A549 (cell line): Measurements from ENCODE around the gene SEMA5A. TPM values are rescaled to one million over a fixed set of nuclear protein-coding genes. Genes with fewer than 3 reads are reported as not detected.

Experiments used
- ATAC-seq, 2 experiments: fragments of 200-7000 bp in 1 of 2; fragments of >200 bp in 1 of 2; cut with Nextera tagmentation in 1 of 2; cut with Tn5 transposase in 1 of 2; 3 replicates each; pipeline versions ENCODE4 v1.8.0 to v1.9.1; 2018 to 2020; ENCODE audit warnings: mild to moderate bottlenecking in 1 of 2, moderate library complexity in 1 of 2
- CTCF ChIA-PET: fragments of 300-600 bp; sonication (Branson Sonifier 250); formaldehyde crosslinking; extraction: SDS; loops from one replicate; lab custom pipeline; 2021; ENCODE audit warnings: antibody characterized with exemption, inconsistent platforms; lab: Yijun Ruan, JAX
- POLR2A ChIA-PET: fragments of 350-600 bp; formaldehyde crosslinking; extraction: SDS; loops from one replicate; lab custom pipeline; 2021; ENCODE audit warnings: antibody characterized with exemption, inconsistent platforms; lab: Yijun Ruan, JAX
- DNase-seq, 2 experiments: peaks; one replicate each; pipeline versions ENCODE4 v3.0.0 to v3.0.0-alpha.2; 2011 to 2016; ENCODE audit warnings: low read depth in 1 of 2, low spot score in 1 of 2
- FAIRE-seq: peaks from 2 replicates; lab custom pipeline; 2011; peaks lifted over from hg19 to GRCh38; lab: Jason Lieb, UNC
- H3K27ac ChIP-seq, 2 experiments: fragments of >200 bp; sonication (Bioruptor Twin); formaldehyde crosslinking; 3 replicates each; pipeline ENCODE4 v1.5.1; 2016 to 2017
- H3K4me1 ChIP-seq: fragments of >200 bp; sonication (Bioruptor Twin); formaldehyde crosslinking; 3 replicates; pipeline ENCODE4 v1.6.1; 2016
- H3K4me2 ChIP-seq: fragments of >200 bp; sonication (Bioruptor Twin); formaldehyde crosslinking; 3 replicates; pipeline ENCODE4 v1.6.1; 2016
- H3K4me3 ChIP-seq: fragments of >200 bp; sonication (Bioruptor Twin); formaldehyde crosslinking; 3 replicates; pipeline ENCODE4 v1.5.1; 2016
- H3K9me3 ChIP-seq: fragments of >200 bp; sonication (Bioruptor Twin); formaldehyde crosslinking; 3 replicates; pipeline ENCODE4 v1.6.1; 2016
- CEBPB ChIP-seq, 2 experiments: fragments of >200 bp in 1 of 2; sonication (Bioruptor Twin) in 1 of 2; formaldehyde crosslinking in 1 of 2; IDR thresholded peaks; 2 replicates each; pipeline ENCODE4 v1.6.1; 2012 to 2016
- EHF ChIP-seq: fragments of 250-450 bp; sonication (Bioruptor Pico); IDR thresholded peaks from 2 replicates; pipeline ENCODE4 v1.5.0; 2020; ENCODE audit warnings: mild to moderate bottlenecking
- EP300 ChIP-seq, 2 experiments: fragments of >200 bp; sonication (Bioruptor Twin); formaldehyde crosslinking; IDR thresholded peaks; 2 replicates in 1 of 2; 3 replicates in 1 of 2; pipeline ENCODE4 v1.6.1; 2016 to 2017
- FOSB ChIP-seq: fragments of 250-450 bp; sonication (Bioruptor Pico); IDR thresholded peaks from 2 replicates; pipeline ENCODE4 v1.5.0; 2020; ENCODE audit warnings: mild to moderate bottlenecking, moderate library complexity
- FOSL2 ChIP-seq, 2 experiments: fragments of 450-650 bp in 1 of 2; fragments of >200 bp in 1 of 2; sonication (Bioruptor Twin) in 1 of 2; formaldehyde crosslinking; IDR thresholded peaks; 2 replicates each; pipeline versions ENCODE4 v1.5.0 to v1.6.1; 2016 to 2020; ENCODE audit warnings: mild to moderate bottlenecking in 1 of 2, moderate library complexity in 1 of 2
- FOXS1 ChIP-seq: fragments of 250-450 bp; sonication (Bioruptor Pico); IDR thresholded peaks from 2 replicates; pipeline ENCODE4 v1.5.0; 2020; ENCODE audit warnings: mild to moderate bottlenecking, moderate library complexity
- GATA3 ChIP-seq: IDR thresholded peaks from 2 replicates; pipeline ENCODE4 v1.6.1; 2012; ENCODE audit warnings: borderline replicate concordance
- HOXA7 ChIP-seq: fragments of 250-450 bp; sonication (Bioruptor Pico); IDR thresholded peaks from 2 replicates; pipeline ENCODE4 v1.5.0; 2020; ENCODE audit warnings: mild to moderate bottlenecking, moderate library complexity
- HOXB13 ChIP-seq: fragments of 250-450 bp; sonication (Bioruptor Pico); IDR thresholded peaks from 2 replicates; pipeline ENCODE4 v1.5.0; 2020; ENCODE audit warnings: low read depth, mild to moderate bottlenecking, moderate library complexity
- HOXB5 ChIP-seq: fragments of 250-450 bp; sonication (Bioruptor Pico); IDR thresholded peaks from 2 replicates; pipeline ENCODE4 v1.5.0; 2020; ENCODE audit warnings: mild to moderate bottlenecking, moderate library complexity
- JUN ChIP-seq, 2 experiments: fragments of >200 bp; sonication (Bioruptor Twin); formaldehyde crosslinking; IDR thresholded peaks; 2 replicates in 1 of 2; 3 replicates in 1 of 2; pipeline ENCODE4 v1.6.1; 2016 to 2017
- KDM1A ChIP-seq: fragments of 200-600 bp; sonication (generic); IDR thresholded peaks from 2 replicates; pipeline ENCODE4 v1.6.1; 2016; ENCODE audit warnings: low read depth, mild to moderate bottlenecking
- KDM5A ChIP-seq: fragments of 200-600 bp; sonication (generic); IDR thresholded peaks from 2 replicates; pipeline ENCODE4 v1.6.1; 2016; ENCODE audit warnings: antibody characterized with exemption, mild to moderate bottlenecking
- NPAS2 ChIP-seq: fragments of 250-450 bp; sonication (Bioruptor Pico); IDR thresholded peaks from 2 replicates; pipeline ENCODE4 v1.8.0; 2022; ENCODE audit warnings: mild to moderate bottlenecking, moderate library complexity, borderline replicate concordance
- NR3C1 ChIP-seq: fragments of >200 bp; sonication (Bioruptor Twin); formaldehyde crosslinking; IDR thresholded peaks from 3 replicates; pipeline ENCODE4 v1.6.1; 2017
- PHF8 ChIP-seq: fragments of 200-600 bp; sonication (generic); IDR thresholded peaks from 2 replicates; pipeline ENCODE4 v1.6.1; 2016; ENCODE audit warnings: low read depth, mild to moderate bottlenecking, antibody characterized with exemption, moderate library complexity, borderline replicate concordance
- POLR2A ChIP-seq: IDR thresholded peaks from 2 replicates; pipeline ENCODE4 v1.6.1; 2012; ENCODE audit warnings: mild to moderate bottlenecking, low read length
- RCOR1 ChIP-seq: fragments of 150-350 bp; IDR thresholded peaks from 2 replicates; pipeline ENCODE4 v1.6.1; 2014; ENCODE audit warnings: antibody characterized with exemption, low read length, low read depth
- RFX5 ChIP-seq: fragments of 450-650 bp; IDR thresholded peaks from 2 replicates; pipeline ENCODE4 v1.7.1; 2014; ENCODE audit warnings: antibody characterized with exemption, mild to moderate bottlenecking, moderate library complexity
- TFCP2L1 ChIP-seq: fragments of 250-450 bp; sonication (Bioruptor Pico); IDR thresholded peaks from 2 replicates; pipeline ENCODE4 v1.5.0; 2021; ENCODE audit warnings: mild to moderate bottlenecking
- TP53 ChIP-seq: fragments of 250-450 bp; sonication (Bioruptor Pico); IDR thresholded peaks from 2 replicates; pipeline ENCODE4 v1.5.0; 2021; ENCODE audit warnings: mild to moderate bottlenecking, moderate library complexity
- ZC3H11A ChIP-seq: fragments of 450-650 bp; IDR thresholded peaks from 2 replicates; pipeline ENCODE4 v1.6.1; 2014; ENCODE audit warnings: antibody characterized with exemption, mild to moderate bottlenecking
- WGBS: methylation state at CpG from one replicate; pipeline ENCODE4 v1.1.6; 2017; ENCODE audit errors: missing lambda C conversion rate; 5-methylcytosine and 5-hydroxymethylcytosine counted together
- polyA plus RNA-seq, 4 experiments: library from polyadenylated mRNA; depleted of rRNA in 3 of 4; stranded (reverse); fragments of >200 nt; fragmentation: RNase III in 1 of 4; extraction: RNeasy Plus Mini Kit Qiagen cat#74134 plus additional on column Dnase treatment in 1 of 4; gene quantifications; 2 replicates in 3 of 4; 3 replicates in 1 of 4; pipeline ENCODE4 v1.2.3, GENCODE V29; 2011 to 2017
- TF ChIP-seq, protein P1 (sequence below): IDR thresholded peaks from 2 replicates; pipeline ENCODE4 v1.6.1; 2012
- TF ChIP-seq, protein P2 (sequence below): fragments of 150-350 bp; IDR thresholded peaks from 2 replicates; pipeline ENCODE4 v1.6.1; 2014; ENCODE audit warnings: low read depth, mild to moderate bottlenecking, low read length
- TF ChIP-seq, protein P3 (sequence below): fragments of >200 bp; sonication (Bioruptor Twin); formaldehyde crosslinking; IDR thresholded peaks from 3 replicates; pipeline ENCODE4 v1.5.1; 2016
- TF ChIP-seq, protein P4 (sequence below): fragments of 250-450 bp; sonication (Bioruptor Pico); IDR thresholded peaks from 2 replicates; pipeline ENCODE4 v1.5.0; 2021; ENCODE audit warnings: mild to moderate bottlenecking, moderate library complexity, borderline replicate concordance
- TF ChIP-seq, protein P5 (sequence below): IDR thresholded peaks from 2 replicates; pipeline ENCODE4 v1.6.1; 2012

Gene SEMA5A
- polyA plus RNA-seq, 2 of the 4 experiments (the other 2 are of a cell fraction): not detected

DNA sequence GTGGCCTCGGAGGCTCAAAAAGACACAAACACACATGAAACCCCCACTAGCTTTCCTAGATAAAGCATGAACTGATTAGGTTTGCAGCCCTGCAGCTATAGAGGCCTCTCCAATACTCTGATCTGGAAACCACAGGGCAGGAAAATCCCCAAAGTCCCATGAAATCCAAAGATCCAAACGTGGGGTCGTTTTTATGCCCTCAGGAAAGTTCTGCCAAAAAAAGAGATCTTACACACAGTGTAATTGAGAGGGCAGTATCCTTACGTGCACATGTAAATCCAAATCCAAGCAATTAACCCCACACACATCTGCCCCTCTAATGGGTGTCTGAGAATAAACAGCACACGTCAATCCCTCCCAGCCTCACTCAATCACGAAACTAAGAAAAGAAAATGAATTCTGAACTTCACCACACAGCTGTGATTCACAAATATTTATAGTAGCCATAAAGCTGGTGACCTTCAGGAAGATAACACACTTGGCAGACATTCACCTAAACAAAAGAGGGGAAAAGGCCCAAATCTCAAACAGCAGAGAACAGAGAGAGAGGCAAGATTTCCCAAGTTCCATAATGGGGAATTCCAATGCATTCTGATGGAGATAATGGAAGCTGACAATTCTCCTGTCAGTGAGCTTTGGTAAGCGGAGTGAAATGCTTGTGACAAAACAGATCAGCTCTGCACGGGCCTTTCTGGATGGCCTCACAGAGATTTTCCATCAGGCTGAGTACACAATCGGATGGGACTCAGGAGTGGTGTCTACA is 114.2 kb downstream of the SEMA5A start:
- Histone ChIP-seq H3K4me3 (no peak overlapping the region), H3K9me3 (no peaks in the 10 kb centered on the region), H3K27ac (no peak overlapping the region)
- POLR2A ChIA-PET: no interaction called here
- no peak for DNase-seq
- TF ChIP-seq FOSL2 (IDR thresholded peaks at IDR 0.05) (no peak), FOSL2 (CRISPR knock-in tag; IDR thresholded peaks at IDR 0.05) (no peak), GATA3 (no peak), NPAS2 (no peak)
- TF ChIP-seq, protein P1, sequence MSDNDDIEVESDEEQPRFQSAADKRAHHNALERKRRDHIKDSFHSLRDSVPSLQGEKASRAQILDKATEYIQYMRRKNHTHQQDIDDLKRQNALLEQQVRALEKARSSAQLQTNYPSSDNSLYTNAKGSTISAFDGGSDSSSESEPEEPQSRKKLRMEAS: no peak
- TF ChIP-seq, protein P2, sequence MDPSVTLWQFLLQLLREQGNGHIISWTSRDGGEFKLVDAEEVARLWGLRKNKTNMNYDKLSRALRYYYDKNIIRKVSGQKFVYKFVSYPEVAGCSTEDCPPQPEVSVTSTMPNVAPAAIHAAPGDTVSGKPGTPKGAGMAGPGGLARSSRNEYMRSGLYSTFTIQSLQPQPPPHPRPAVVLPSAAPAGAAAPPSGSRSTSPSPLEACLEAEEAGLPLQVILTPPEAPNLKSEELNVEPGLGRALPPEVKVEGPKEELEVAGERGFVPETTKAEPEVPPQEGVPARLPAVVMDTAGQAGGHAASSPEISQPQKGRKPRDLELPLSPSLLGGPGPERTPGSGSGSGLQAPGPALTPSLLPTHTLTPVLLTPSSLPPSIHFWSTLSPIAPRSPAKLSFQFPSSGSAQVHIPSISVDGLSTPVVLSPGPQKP: no peak
- TF ChIP-seq, all 56 proteins: peak for 0
- ATAC-seq: no peak
- H3K4me1 ChIP-seq: no peaks in the 10 kb centered on the region
- CTCF ChIA-PET: no interaction called here
- no peak for FAIRE-seq
- 8% methylated on average over 9 of the region's 9 CpGs for WGBS
- no peak overlapping the region for H3K4me2 ChIP-seq

DNA sequence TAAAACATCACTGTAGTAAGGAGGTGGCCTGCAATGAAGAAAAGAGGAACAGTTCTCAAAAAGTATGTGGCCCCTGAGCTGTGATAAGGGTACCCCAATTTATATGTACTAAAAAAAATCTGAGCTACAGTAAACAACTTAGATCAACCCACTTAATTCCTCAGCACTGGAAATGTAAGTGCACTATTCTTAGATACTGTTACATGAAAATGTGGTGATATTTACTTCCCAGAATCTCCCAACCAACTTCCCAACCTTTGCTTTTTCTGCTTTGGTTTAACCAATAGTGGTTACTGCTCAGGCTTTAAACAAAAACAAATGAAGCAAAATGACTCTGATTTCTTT is 114.8 kb downstream of the SEMA5A start:
- no peaks in the 10 kb centered on the region for H3K4me1 ChIP-seq
- CTCF ChIA-PET: no interaction called here
- H3K9me3 ChIP-seq: no peaks in the 10 kb centered on the region
- H3K4me2 ChIP-seq: no peak overlapping the region
- no peak for TF ChIP-seq KDM5A
- TF ChIP-seq, protein P3, sequence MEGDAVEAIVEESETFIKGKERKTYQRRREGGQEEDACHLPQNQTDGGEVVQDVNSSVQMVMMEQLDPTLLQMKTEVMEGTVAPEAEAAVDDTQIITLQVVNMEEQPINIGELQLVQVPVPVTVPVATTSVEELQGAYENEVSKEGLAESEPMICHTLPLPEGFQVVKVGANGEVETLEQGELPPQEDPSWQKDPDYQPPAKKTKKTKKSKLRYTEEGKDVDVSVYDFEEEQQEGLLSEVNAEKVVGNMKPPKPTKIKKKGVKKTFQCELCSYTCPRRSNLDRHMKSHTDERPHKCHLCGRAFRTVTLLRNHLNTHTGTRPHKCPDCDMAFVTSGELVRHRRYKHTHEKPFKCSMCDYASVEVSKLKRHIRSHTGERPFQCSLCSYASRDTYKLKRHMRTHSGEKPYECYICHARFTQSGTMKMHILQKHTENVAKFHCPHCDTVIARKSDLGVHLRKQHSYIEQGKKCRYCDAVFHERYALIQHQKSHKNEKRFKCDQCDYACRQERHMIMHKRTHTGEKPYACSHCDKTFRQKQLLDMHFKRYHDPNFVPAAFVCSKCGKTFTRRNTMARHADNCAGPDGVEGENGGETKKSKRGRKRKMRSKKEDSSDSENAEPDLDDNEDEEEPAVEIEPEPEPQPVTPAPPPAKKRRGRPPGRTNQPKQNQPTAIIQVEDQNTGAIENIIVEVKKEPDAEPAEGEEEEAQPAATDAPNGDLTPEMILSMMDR: no peak
- TF ChIP-seq TP53 (CRISPR knock-in tag): no peak
- TF ChIP-seq HOXA7 (CRISPR knock-in tag): no peak
- TF ChIP-seq CEBPB (IDR thresholded peaks at IDR 0.05): no peak
- no peak for TF ChIP-seq JUN (IDR thresholded peaks at IDR 0.05)
- TF ChIP-seq, protein P4, sequence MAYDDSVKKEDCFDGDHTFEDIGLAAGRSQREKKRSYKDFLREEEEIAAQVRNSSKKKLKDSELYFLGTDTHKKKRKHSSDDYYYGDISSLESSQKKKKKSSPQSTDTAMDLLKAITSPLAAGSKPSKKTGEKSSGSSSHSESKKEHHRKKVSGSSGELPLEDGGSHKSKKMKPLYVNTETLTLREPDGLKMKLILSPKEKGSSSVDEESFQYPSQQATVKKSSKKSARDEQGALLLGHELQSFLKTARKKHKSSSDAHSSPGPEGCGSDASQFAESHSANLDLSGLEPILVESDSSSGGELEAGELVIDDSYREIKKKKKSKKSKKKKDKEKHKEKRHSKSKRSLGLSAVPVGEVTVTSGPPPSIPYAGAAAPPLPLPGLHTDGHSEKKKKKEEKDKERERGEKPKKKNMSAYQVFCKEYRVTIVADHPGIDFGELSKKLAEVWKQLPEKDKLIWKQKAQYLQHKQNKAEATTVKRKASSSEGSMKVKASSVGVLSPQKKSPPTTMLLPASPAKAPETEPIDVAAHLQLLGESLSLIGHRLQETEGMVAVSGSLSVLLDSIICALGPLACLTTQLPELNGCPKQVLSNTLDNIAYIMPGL: no peak
- TF ChIP-seq PHF8: no peak
- TF ChIP-seq NPAS2: no peak
- TF ChIP-seq EHF (CRISPR knock-in tag): no peak
- TF ChIP-seq ZC3H11A: no peak
- no peak for TF ChIP-seq FOXS1
- TF ChIP-seq KDM1A: no peak
- no peak for TF ChIP-seq RFX5
- TF ChIP-seq GATA3: no peak
- TF ChIP-seq, all 56 proteins: peak for 0
- no peak for DNase-seq
- ATAC-seq: no peak
- FAIRE-seq: no peak
- Histone ChIP-seq H3K27ac (no peak overlapping the region), H3K4me3 (no peak overlapping the region)
- POLR2A ChIA-PET: no interaction called here

DNA sequence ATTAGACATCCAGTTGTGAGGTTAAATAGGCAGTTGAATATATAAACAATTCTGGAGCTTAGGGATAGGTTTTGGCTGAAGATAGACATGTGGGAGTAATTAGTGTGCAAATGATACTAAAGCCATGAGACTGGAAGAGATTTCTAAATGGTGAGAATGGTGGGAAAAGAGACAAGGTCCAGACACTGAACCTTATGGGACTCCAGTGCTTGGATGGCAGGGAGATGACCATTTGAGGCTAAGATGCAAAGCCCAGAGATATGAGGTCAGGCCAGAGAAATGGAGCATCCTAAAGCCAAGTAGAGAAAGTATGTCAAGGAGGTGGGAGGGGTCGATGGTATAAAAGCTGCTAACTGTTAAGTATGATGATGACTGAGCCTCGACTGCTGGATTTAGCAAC is 115.6 kb downstream of the SEMA5A start:
- Histone ChIP-seq H3K27ac (no peak overlapping the region), H3K4me2 (no peak overlapping the region), H3K9me3 (no peaks in the 10 kb centered on the region), H3K4me3 (no peak overlapping the region), H3K4me1 (no peaks in the 10 kb centered on the region)
- 9% methylated on average over 2 of the region's 2 CpGs for WGBS
- CTCF ChIA-PET: interaction anchor here (0.7 kb wide), 1 partner anchor 1292 kb away, joined by 3 read pairs; no protein-coding TSS in a partner anchor
- ATAC-seq: no peak
- DNase-seq: no peak
- POLR2A ChIA-PET: no interaction called here
- no peak for FAIRE-seq
- TF ChIP-seq FOXS1: no peak
- no peak for TF ChIP-seq POLR2A
- no peak for TF ChIP-seq NR3C1
- TF ChIP-seq, protein P4: no peak
- TF ChIP-seq EP300 (IDR thresholded peaks at IDR 0.05): no peak
- no peak for TF ChIP-seq FOSB (CRISPR knock-in tag)
- TF ChIP-seq, protein P1: no peak
- no peak for TF ChIP-seq HOXA7 (CRISPR knock-in tag)
- TF ChIP-seq TFCP2L1 (CRISPR knock-in tag): no peak
- no peak for TF ChIP-seq RCOR1
- TF ChIP-seq HOXB13: no peak
- TF ChIP-seq HOXB5: no peak
- TF ChIP-seq GATA3: no peak
- TF ChIP-seq, protein P5, sequence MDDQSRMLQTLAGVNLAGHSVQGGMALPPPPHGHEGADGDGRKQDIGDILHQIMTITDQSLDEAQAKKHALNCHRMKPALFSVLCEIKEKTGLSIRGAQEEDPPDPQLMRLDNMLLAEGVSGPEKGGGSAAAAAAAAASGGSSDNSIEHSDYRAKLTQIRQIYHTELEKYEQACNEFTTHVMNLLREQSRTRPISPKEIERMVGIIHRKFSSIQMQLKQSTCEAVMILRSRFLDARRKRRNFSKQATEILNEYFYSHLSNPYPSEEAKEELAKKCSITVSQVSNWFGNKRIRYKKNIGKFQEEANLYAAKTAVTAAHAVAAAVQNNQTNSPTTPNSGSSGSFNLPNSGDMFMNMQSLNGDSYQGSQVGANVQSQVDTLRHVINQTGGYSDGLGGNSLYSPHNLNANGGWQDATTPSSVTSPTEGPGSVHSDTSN: no peak
